Upper lobe of right lung (tissue), 1 donor: Measurements from ENCODE around the gene SFT2D1. TPM values are rescaled to one million over a fixed set of nuclear protein-coding genes. Genes with fewer than 3 reads are reported as not detected.
"Not testable (repeated sequence)": the region's sequence is repeated elsewhere in the genome, so short reads cannot be mapped to it uniquely, and the experiment has no call there.

ENCODE experiments used
- ATAC-seq: fragments of 200-7000 bp; cut with Tn5 transposase; one replicate; pipeline ENCODE4 v1.9.1; 2020; ENCODE audit warnings: mild to moderate bottlenecking, moderate library complexity
- DNase-seq: peaks from one replicate; pipeline ENCODE4 v3.0.0-alpha.2; 2020
- H3K27ac ChIP-seq: fragments of 200-600 bp; one replicate; pipeline ENCODE4 v1.8.0; 2022
- H3K27me3 ChIP-seq: fragments of 200-600 bp; one replicate; pipeline ENCODE4 v1.8.0; 2022; ENCODE audit warnings: mild to moderate bottlenecking
- H3K36me3 ChIP-seq: fragments of 200-600 bp; one replicate; pipeline ENCODE4 v1.8.0; 2022
- H3K4me1 ChIP-seq: fragments of 200-600 bp; one replicate; pipeline ENCODE4 v1.8.0; 2022
- H3K4me3 ChIP-seq: fragments of 200-600 bp; one replicate; pipeline ENCODE4 v1.8.0; 2022; ENCODE audit warnings: mild to moderate bottlenecking
- H3K9me3 ChIP-seq: fragments of 200-600 bp; one replicate; pipeline ENCODE4 v1.8.0; 2022
- intact Hi-C: fragments of 100-400 bp; cut with DNase I; formaldehyde crosslinking; loops from one replicate; pipeline ENCODE4 v1.11.0; 2022
- total RNA-seq: library from RNA; stranded (reverse); fragmentation: NEBNext Ultra II Directional; extraction: Animal tissue kit (Norgen Biotek cat#: 25700); gene quantifications from one replicate; pipeline ENCODE4 v1.2.1, GENCODE V29; 2021
- TF ChIP-seq, protein P1 (sequence below): fragments of 200-600 bp; IDR thresholded peaks from one replicate; pipeline ENCODE4 v1.8.0; 2022; ENCODE audit warnings: antibody characterized with exemption
- donor health status: DM: no; HTN: yes; CAD: no; lungs with severe emphysema.

The SFT2D1 gene
- total RNA-seq, 1 donor from 2014 or later: 49.7 TPM

DNA sequence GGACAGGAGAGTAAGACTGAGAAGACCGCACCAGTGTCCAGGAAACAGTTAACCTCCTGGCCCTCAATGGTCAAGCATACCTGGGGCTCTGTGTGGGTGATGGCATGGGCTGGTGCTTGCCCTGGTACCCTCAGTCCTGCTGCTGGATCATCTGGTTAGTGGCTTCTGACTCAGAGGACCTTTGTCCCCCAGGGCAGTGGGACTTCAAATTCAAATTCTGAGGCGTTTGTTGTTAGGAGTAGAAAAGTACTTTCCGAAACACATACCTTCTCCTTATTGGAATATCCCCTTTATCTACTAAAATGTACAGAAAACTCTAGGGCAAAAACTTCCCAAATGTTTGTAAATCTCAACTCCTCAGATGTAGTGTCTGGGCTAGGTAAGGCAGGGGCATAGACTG is 4.1 kb upstream of the SFT2D1 start:
- Histone ChIP-seq H3K9me3 (no peaks in the 10 kb centered on the region), H3K4me3 (no peak overlapping the region), H3K36me3 (no peaks in the 10 kb centered on the region), H3K27ac (no peak overlapping the region), H3K4me1 (peaks cover 8% of the 10 kb centered on the region), H3K27me3 (no peaks in the 10 kb centered on the region)
- intact Hi-C loops: no loop called here
- DNase-seq (no peak), ATAC-seq (no peak)
- TF ChIP-seq, protein P1, sequence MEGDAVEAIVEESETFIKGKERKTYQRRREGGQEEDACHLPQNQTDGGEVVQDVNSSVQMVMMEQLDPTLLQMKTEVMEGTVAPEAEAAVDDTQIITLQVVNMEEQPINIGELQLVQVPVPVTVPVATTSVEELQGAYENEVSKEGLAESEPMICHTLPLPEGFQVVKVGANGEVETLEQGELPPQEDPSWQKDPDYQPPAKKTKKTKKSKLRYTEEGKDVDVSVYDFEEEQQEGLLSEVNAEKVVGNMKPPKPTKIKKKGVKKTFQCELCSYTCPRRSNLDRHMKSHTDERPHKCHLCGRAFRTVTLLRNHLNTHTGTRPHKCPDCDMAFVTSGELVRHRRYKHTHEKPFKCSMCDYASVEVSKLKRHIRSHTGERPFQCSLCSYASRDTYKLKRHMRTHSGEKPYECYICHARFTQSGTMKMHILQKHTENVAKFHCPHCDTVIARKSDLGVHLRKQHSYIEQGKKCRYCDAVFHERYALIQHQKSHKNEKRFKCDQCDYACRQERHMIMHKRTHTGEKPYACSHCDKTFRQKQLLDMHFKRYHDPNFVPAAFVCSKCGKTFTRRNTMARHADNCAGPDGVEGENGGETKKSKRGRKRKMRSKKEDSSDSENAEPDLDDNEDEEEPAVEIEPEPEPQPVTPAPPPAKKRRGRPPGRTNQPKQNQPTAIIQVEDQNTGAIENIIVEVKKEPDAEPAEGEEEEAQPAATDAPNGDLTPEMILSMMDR: no peak

DNA sequence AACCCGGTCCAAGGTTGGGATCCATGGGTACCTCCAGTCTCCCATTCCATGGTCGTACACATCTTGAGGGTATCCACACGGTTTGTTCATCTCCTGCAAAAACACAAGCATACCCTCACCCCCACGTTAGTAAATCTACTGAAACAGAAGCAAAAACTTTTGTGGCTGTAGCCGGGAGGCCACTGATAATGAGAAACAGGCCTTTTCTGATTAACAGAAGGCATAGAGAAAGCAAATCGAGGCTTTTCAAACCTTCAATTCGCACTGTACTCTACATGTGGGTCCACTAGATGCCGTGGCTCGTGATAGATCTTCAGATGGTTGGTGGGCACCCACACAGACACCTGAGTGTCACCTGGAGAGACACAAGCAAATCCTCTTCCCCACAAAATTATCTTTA is 3.3 kb upstream of the SFT2D1 start:
- ATAC-seq, H3K27ac ChIP-seq, DNase-seq, intact Hi-C loops, H3K36me3 ChIP-seq, H3K27me3 ChIP-seq, H3K4me3 ChIP-seq, H3K9me3 ChIP-seq: not testable (repeated sequence)
- H3K4me1 ChIP-seq: peaks cover 16% of the 10 kb centered on the region

DNA sequence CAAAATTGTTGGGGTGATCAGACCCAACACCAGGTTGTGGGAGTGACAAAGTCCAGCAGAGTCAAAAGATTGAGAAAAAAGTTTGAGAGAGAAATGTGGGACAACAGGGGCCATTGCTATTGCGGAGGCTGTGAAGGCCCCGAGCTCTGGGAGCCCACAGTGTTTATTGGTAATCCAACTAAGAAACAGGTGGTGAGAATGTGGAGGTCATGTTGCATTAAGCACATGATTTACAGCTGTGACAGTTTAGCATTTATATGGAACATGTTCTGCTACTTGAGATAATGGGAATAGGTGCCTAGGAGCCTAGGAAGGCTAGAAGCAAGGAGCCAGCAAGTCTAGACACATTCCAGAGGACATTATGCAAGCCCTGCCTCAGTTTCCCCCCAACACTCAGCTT is 2.6 kb upstream of the SFT2D1 start:
- H3K27ac ChIP-seq, H3K36me3 ChIP-seq, intact Hi-C loops, H3K4me3 ChIP-seq, ATAC-seq, DNase-seq, H3K27me3 ChIP-seq, H3K9me3 ChIP-seq: not testable (repeated sequence)
- H3K4me1 ChIP-seq: peaks cover 23% of the 10 kb centered on the region

DNA sequence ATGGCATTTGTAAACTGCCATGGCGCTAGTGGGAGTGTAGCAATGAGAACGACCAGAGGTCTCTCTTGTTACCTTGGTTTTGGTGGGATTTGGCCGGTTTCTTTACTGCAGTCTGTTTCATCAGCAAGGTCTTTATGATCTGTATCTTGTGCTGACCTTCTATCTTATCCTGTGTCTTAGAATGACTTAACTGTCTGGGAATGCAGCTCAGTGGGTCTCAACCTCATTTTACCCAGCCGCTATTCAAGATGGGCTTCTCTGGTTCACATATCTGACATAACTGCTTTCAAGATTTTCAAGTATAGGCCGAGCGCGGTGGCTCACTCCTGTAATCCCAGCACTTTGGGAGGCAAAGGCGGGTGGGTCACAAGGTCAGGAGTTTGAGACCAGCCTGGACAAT is 1.9 kb upstream of the SFT2D1 start:
- no peak for ATAC-seq
- Histone ChIP-seq H3K27ac (no peak overlapping the region), H3K4me1 (peaks cover 26% of the 10 kb centered on the region), H3K4me3 (no peak overlapping the region), H3K36me3 (no peaks in the 10 kb centered on the region), H3K9me3 (no peaks in the 10 kb centered on the region), H3K27me3 (no peaks in the 10 kb centered on the region)
- no peak for DNase-seq
- intact Hi-C loops: no loop called here
- TF ChIP-seq, protein P1: no peak

DNA sequence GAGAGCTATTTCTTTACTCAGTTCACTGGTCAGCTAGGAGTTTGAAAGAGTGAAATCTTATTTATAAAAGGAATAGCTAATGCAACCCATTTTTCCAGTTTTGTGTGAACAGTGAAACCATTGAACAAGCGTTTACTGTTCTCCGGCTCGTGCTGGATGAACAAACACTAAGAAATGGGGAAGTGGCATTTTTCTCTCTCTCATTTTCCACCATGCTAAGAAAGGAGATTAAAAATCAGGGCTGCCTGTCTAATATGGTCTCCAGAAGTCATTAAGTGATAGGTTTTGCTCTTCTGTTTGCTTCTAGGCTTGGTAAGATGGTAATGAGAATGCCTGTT is 774 bp upstream of the SFT2D1 start:
- Histone ChIP-seq H3K4me1 (peaks cover 26% of the 10 kb centered on the region), H3K36me3 (peaks cover 1% of the 10 kb centered on the region), H3K9me3 (no peaks in the 10 kb centered on the region), H3K4me3 (peak overlapping the region; percentile 95), H3K27ac (peak overlapping the region; percentile 97), H3K27me3 (no peaks in the 10 kb centered on the region)
- intact Hi-C loops: no loop called here
- DNase-seq (no peak), ATAC-seq (no peak)
- TF ChIP-seq, protein P1: no peak

DNA sequence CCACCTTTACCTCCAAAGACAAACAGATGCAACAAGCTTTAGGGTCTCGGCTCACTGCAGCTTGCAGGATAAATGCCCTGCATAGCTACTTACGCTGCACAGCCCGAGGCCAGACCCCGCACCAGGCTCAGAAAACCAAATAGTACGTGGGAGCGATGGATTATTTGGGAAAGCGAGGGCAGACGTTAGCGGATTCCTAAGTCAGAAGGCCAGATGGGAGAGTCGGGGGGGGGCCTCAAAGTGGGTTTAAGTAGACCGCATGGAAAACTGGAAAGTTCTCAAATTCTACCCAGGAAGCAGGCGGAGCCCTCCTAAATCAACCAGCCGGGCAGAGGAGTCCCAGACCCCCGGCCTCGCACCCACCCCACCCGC is 382 bp downstream of the SFT2D1 start:
- Histone ChIP-seq H3K4me1 (peaks cover 26% of the 10 kb centered on the region), H3K27ac (peak overlapping the region; percentile 97), H3K27me3 (no peaks in the 10 kb centered on the region), H3K36me3 (peaks cover 13% of the 10 kb centered on the region), H3K4me3 (peak overlapping the region; percentile 95), H3K9me3 (no peaks in the 10 kb centered on the region)
- no peak for DNase-seq
- peak; percentile 1 for ATAC-seq
- intact Hi-C loops: no loop called here
- TF ChIP-seq, protein P1: no peak

DNA sequence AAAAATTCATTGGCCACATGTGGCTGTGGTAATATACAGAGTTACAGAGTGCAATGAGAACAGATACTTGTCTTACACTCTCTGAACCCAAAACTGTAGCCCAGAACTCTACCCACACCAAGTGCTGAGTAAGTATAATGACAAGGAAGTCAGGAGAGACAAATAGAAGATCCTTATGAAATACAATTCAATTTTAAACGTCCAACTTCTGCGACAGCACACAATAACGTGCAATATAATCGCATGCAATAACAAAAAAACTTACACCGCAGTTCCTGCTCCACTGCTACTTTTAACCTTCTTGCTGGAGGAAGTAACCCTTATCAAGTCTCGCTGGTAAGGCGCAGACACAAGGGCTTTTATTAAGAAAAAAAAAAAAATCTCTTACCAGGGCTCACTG is 881 bp downstream of the SFT2D1 start:
- Histone ChIP-seq H3K27me3 (no peaks in the 10 kb centered on the region), H3K9me3 (no peaks in the 10 kb centered on the region), H3K4me1 (peaks cover 26% of the 10 kb centered on the region), H3K4me3 (peak overlapping the region; percentile 95), H3K36me3 (peaks cover 18% of the 10 kb centered on the region), H3K27ac (peak overlapping the region; percentile 97)
- TF ChIP-seq, protein P1: no peak
- DNase-seq: no peak
- ATAC-seq: no peak
- intact Hi-C loops: no loop called here
